ENCODE measurements around the gene TSPAN5.

The TSPAN5 gene

GRCh38 chr4:98671131-98671530, 12.7 kb upstream of the TSPAN5 start:
- no peak for ATAC-seq
- TF ChIP-seq ZNF8 (CRISPR knock-in tag; IDR thresholded peaks at IDR 0.05) (no peak), ZNF70 (CRISPR knock-in tag; IDR thresholded peaks at IDR 0.05) (no peak), CREB5 (CRISPR knock-in tag; IDR thresholded peaks at IDR 0.05; ENCODE audit: low read depth) (no peak), PPARA (CRISPR knock-in tag; IDR thresholded peaks at IDR 0.05; ENCODE audit: borderline replicate concordance) (no peak), OSR1 (CRISPR knock-in tag; IDR thresholded peaks at IDR 0.05) (no peak), CSDC2 (CRISPR knock-in tag; IDR thresholded peaks at IDR 0.05) (no peak), ARNTL (CRISPR knock-in tag; IDR thresholded peaks at IDR 0.05; ENCODE audit: borderline replicate concordance, low read depth) (no peak), ZFP30 (CRISPR knock-in tag; IDR thresholded peaks at IDR 0.05) (no peak), PATZ1 (CRISPR knock-in tag; IDR thresholded peaks at IDR 0.05; ENCODE audit: borderline replicate concordance) (no peak), TSHZ2 (CRISPR knock-in tag; IDR thresholded peaks at IDR 0.05) (no peak), ESRRG (CRISPR knock-in tag; IDR thresholded peaks at IDR 0.05) (no peak), ZC3H10 (CRISPR knock-in tag; IDR thresholded peaks at IDR 0.05) (no peak)

DNA sequence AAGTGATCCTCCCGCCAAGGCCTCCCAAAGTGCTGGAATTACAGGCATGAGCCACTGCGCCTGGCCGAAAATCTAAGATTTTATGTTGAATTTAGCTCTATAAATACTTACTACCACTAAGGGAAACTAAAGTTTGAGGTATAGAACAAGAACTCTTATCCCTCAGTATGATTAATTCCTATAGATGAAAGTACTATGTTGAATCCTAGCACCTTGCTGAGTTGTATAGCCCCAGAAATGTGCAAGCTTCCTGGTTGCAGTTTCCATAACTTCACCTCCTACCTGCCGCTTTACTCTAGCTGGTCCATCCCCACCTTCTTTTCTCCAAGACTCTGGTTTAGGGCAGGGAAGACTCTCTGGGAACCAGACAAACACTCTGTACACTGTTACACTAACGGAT, 11.8 kb upstream of the TSPAN5 start:
- no peak for ATAC-seq
- TF ChIP-seq CSDC2 (CRISPR knock-in tag; IDR thresholded peaks at IDR 0.05) (no peak), PPARA (CRISPR knock-in tag; IDR thresholded peaks at IDR 0.05; ENCODE audit: borderline replicate concordance) (no peak), TCF4 (CRISPR knock-in tag; IDR thresholded peaks at IDR 0.05; ENCODE audit: borderline replicate concordance) (no peak), BACH2 (CRISPR knock-in tag; IDR thresholded peaks at IDR 0.05; ENCODE audit: borderline replicate concordance) (no peak), ZFP30 (CRISPR knock-in tag; IDR thresholded peaks at IDR 0.05) (no peak)

- TF ChIP-seq ZFP3 (CRISPR knock-in tag; IDR thresholded peaks at IDR 0.05) (no peak), OSR1 (CRISPR knock-in tag; IDR thresholded peaks at IDR 0.05) (no peak), ZC3H10 (CRISPR knock-in tag; IDR thresholded peaks at IDR 0.05) (no peak), ESRRG (CRISPR knock-in tag; IDR thresholded peaks at IDR 0.05) (no peak), PATZ1 (CRISPR knock-in tag; IDR thresholded peaks at IDR 0.05; ENCODE audit: borderline replicate concordance) (no peak), GLIS3 (CRISPR knock-in tag; IDR thresholded peaks at IDR 0.05) (no peak), SNAI2 (CRISPR knock-in tag; IDR thresholded peaks at IDR 0.05) (no peak), RARB (CRISPR knock-in tag; IDR thresholded peaks at IDR 0.05) (no peak), BACH2 (CRISPR knock-in tag; IDR thresholded peaks at IDR 0.05; ENCODE audit: borderline replicate concordance) (no peak)
- TF ChIP-seq, protein P1, sequence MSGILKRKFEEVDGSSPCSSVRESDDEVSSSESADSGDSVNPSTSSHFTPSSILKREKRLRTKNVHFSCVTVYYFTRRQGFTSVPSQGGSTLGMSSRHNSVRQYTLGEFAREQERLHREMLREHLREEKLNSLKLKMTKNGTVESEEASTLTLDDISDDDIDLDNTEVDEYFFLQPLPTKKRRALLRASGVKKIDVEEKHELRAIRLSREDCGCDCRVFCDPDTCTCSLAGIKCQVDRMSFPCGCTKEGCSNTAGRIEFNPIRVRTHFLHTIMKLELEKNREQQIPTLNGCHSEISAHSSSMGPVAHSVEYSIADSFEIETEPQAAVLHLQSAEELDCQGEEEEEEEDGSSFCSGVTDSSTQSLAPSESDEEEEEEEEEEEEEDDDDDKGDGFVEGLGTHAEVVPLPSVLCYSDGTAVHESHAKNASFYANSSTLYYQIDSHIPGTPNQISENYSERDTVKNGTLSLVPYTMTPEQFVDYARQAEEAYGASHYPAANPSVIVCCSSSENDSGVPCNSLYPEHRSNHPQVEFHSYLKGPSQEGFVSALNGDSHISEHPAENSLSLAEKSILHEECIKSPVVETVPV (CRISPR knock-in tag; IDR thresholded peaks at IDR 0.05): no peak
- TF ChIP-seq, protein P2, sequence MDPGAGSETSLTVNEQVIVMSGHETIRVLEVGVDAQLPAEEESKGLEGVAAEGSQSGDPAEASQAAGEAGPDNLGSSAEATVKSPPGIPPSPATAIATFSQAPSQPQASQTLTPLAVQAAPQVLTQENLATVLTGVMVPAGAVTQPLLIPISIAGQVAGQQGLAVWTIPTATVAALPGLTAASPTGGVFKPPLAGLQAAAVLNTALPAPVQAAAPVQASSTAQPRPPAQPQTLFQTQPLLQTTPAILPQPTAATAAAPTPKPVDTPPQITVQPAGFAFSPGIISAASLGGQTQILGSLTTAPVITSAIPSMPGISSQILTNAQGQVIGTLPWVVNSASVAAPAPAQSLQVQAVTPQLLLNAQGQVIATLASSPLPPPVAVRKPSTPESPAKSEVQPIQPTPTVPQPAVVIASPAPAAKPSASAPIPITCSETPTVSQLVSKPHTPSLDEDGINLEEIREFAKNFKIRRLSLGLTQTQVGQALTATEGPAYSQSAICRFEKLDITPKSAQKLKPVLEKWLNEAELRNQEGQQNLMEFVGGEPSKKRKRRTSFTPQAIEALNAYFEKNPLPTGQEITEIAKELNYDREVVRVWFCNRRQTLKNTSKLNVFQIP (CRISPR knock-in tag; IDR thresholded peaks at IDR 0.05; ENCODE audit: borderline replicate concordance, low read depth): no peak
- ATAC-seq: no peak
Measured at GRCh38 chr4:98669577-98669976, 11.2 kb upstream of the TSPAN5 start.

Data from SK-N-SH treated with all-trans-retinoic acid at 6 μM for 48 hours (cell line).